Measurements from ENCODE around the gene GIT1.
A peak's percentile ranks its signal among the peaks of the same experiment; 100 is the strongest.

Gene GIT1

GRCh38 chr17:29590411-29591145 lies 1.1 kb upstream of the GIT1 start:
- Histone ChIP-seq H3K79me1 (replicated peaks; ENCODE audit: low read length, poor library complexity, severe bottlenecking) (no peaks in the 10 kb centered on the region), H2AK5ac (ENCODE audit: low read length, severe bottlenecking) (no peak overlapping the region), H3K27me3 (ENCODE audit: control insufficient read depth in 1 of 2, insufficient read depth in 1 of 2, low read length in 2 of 2) (no peaks in the 10 kb centered on the region), H3K9ac (ENCODE audit: low read length) (peak overlapping the region; percentile 85), H3K9me3 (ENCODE audit: control insufficient read depth, low read length) (no peaks in the 10 kb centered on the region), H3K4ac (ENCODE audit: low read depth in 1 of 2, low read length in 2 of 2) (peak overlapping the region in 1 of 2 experiments; percentile 32), H3K27ac (ENCODE audit: low read length, poor library complexity, severe bottlenecking) (peak overlapping the region; percentile 69), H2BK5ac (ENCODE audit: low read depth, low read length, poor library complexity, severe bottlenecking) (no peak overlapping the region), H2BK15ac (ENCODE audit: low read depth, poor library complexity, severe bottlenecking) (no peak overlapping the region), H2AFZ (ENCODE audit: low read depth, low read length) (no peak overlapping the region), H3K14ac (ENCODE audit: low read length in 2 of 2) (no peak overlapping the region), H3K4me1 (ENCODE audit: control insufficient read depth, insufficient read depth, low read depth, low read length) (peaks cover 61% of the 10 kb centered on the region), H3K23ac (ENCODE audit: low read length in 2 of 2) (peak overlapping the region in 1 of 2 experiments; percentile 53), H2BK12ac (ENCODE audit: low read length in 2 of 2) (peak overlapping the region in 1 of 2 experiments; percentile 75), H3K4me3 (ENCODE audit: insufficient read depth in 1 of 2, low read depth in 1 of 2, low read length in 2 of 2) (peak overlapping the region; percentile 43 to 88), H4K91ac (ENCODE audit: low read length) (peak overlapping the region; percentile 20), H3K4me2 (ENCODE audit: low read length, poor library complexity, severe bottlenecking) (peak overlapping the region; percentile 85), H2BK120ac (ENCODE audit: low read depth, low read length) (peak overlapping the region; percentile 69), H3K18ac (ENCODE audit: low read depth in 1 of 2, low read length in 2 of 2) (peak overlapping the region in 1 of 2 experiments; percentile 67), H3K36me3 (ENCODE audit: control insufficient read depth in 1 of 2, insufficient read depth in 2 of 2, low read depth in 1 of 2, low read length in 2 of 2) (no peaks in the 10 kb centered on the region), H4K8ac (ENCODE audit: low read length) (peak overlapping the region; percentile 57)
- DNase-seq, result peak; percentile 68
- WGBS, result 40% methylated on average over 28 of the region's 30 CpGs

- Histone ChIP-seq H3K9ac (ENCODE audit: low read length) (peak overlapping the region; percentile 92), H3K23ac (ENCODE audit: low read length in 2 of 2) (peak overlapping the region in 1 of 2 experiments; percentile 78), H2BK12ac (ENCODE audit: low read length in 2 of 2) (peak overlapping the region in 1 of 2 experiments; percentile 64), H3K4me1 (ENCODE audit: control insufficient read depth, insufficient read depth, low read depth, low read length) (peaks cover 69% of the 10 kb centered on the region), H3K9me3 (ENCODE audit: control insufficient read depth, low read length) (no peaks in the 10 kb centered on the region), H2AK5ac (ENCODE audit: low read length, severe bottlenecking) (no peak overlapping the region), H2BK120ac (ENCODE audit: low read depth, low read length) (no peak overlapping the region), H3K4me3 (ENCODE audit: insufficient read depth in 1 of 2, low read depth in 1 of 2, low read length in 2 of 2) (peak overlapping the region; percentile 84 to 90), H3K36me3 (ENCODE audit: control insufficient read depth in 1 of 2, insufficient read depth in 2 of 2, low read depth in 1 of 2, low read length in 2 of 2) (no peaks in the 10 kb centered on the region), H3K4ac (ENCODE audit: low read depth in 1 of 2, low read length in 2 of 2) (peak overlapping the region in 1 of 2 experiments; percentile 47), H3K79me1 (replicated peaks; ENCODE audit: low read length, poor library complexity, severe bottlenecking) (no peaks in the 10 kb centered on the region), H2AFZ (ENCODE audit: low read depth, low read length) (no peak overlapping the region), H3K4me2 (ENCODE audit: low read length, poor library complexity, severe bottlenecking) (peak overlapping the region; percentile 80), H4K91ac (ENCODE audit: low read length) (no peak overlapping the region), H2BK5ac (ENCODE audit: low read depth, low read length, poor library complexity, severe bottlenecking) (no peak overlapping the region), H4K8ac (ENCODE audit: low read length) (peak overlapping the region; percentile 28), H2BK15ac (ENCODE audit: low read depth, poor library complexity, severe bottlenecking) (no peak overlapping the region), H3K14ac (ENCODE audit: low read length in 2 of 2) (peak overlapping the region in 1 of 2 experiments; percentile 97), H3K18ac (ENCODE audit: low read depth in 1 of 2, low read length in 2 of 2) (peak overlapping the region; percentile 11 to 88), H3K27ac (ENCODE audit: low read length, poor library complexity, severe bottlenecking) (peak overlapping the region; percentile 60), H3K27me3 (ENCODE audit: control insufficient read depth in 1 of 2, insufficient read depth in 1 of 2, low read length in 2 of 2) (no peaks in the 10 kb centered on the region)
- DNase-seq, result peak; percentile 57
- 2% methylated on average over 27 of the region's 72 CpGs for WGBS
These were observed 661 bp downstream of the GIT1 start for GRCh38 chr17:29588562-29589411.

- H2BK15ac ChIP-seq (ENCODE audit: low read depth, poor library complexity, severe bottlenecking), result peak overlapping the region; percentile 34
- no peaks in the 10 kb centered on the region for H3K27me3 ChIP-seq (ENCODE audit: control insufficient read depth in 1 of 2, insufficient read depth in 1 of 2, low read length in 2 of 2)
- no peak overlapping the region for H2AFZ ChIP-seq (ENCODE audit: low read depth, low read length)
- no peak overlapping the region for H3K23ac ChIP-seq (ENCODE audit: low read length in 2 of 2)
- H3K4me3 ChIP-seq (ENCODE audit: insufficient read depth in 1 of 2, low read depth in 1 of 2, low read length in 2 of 2), result peak overlapping the region; percentile 84 to 90
- no peak overlapping the region for H4K8ac ChIP-seq (ENCODE audit: low read length)
- DNase-seq, result no peak
- H3K4ac ChIP-seq (ENCODE audit: low read depth in 1 of 2, low read length in 2 of 2), result peak overlapping the region in 1 of 2 experiments; percentile 47
- H3K4me1 ChIP-seq (ENCODE audit: control insufficient read depth, insufficient read depth, low read depth, low read length), result peaks cover 71% of the 10 kb centered on the region
- H3K79me1 ChIP-seq (replicated peaks; ENCODE audit: low read length, poor library complexity, severe bottlenecking), result peaks cover 4% of the 10 kb centered on the region
- H2BK5ac ChIP-seq (ENCODE audit: low read depth, low read length, poor library complexity, severe bottlenecking), result no peak overlapping the region
- H3K4me2 ChIP-seq (ENCODE audit: low read length, poor library complexity, severe bottlenecking), result peak overlapping the region; percentile 80
- H3K14ac ChIP-seq (ENCODE audit: low read length in 2 of 2), result peak overlapping the region in 1 of 2 experiments; percentile 97
- H3K18ac ChIP-seq (ENCODE audit: low read depth in 1 of 2, low read length in 2 of 2), result peak overlapping the region in 1 of 2 experiments; percentile 88
- H3K27ac ChIP-seq (ENCODE audit: low read length, poor library complexity, severe bottlenecking), result peak overlapping the region; percentile 60
- peaks cover 4 to 5% of the 10 kb centered on the region in 2 experiments for H3K36me3 ChIP-seq (ENCODE audit: control insufficient read depth in 1 of 2, insufficient read depth in 2 of 2, low read depth in 1 of 2, low read length in 2 of 2)
- peak overlapping the region; percentile 15 for H2AK5ac ChIP-seq (ENCODE audit: low read length, severe bottlenecking)
- 42% methylated on average over 8 of the region's 8 CpGs for WGBS
- no peaks in the 10 kb centered on the region for H3K9me3 ChIP-seq (ENCODE audit: control insufficient read depth, low read length)
- no peak overlapping the region for H2BK120ac ChIP-seq (ENCODE audit: low read depth, low read length)
- H3K9ac ChIP-seq (ENCODE audit: low read length), result peak overlapping the region; percentile 92
- peak overlapping the region in 1 of 2 experiments; percentile 40 for H2BK12ac ChIP-seq (ENCODE audit: low read length in 2 of 2)
- H4K91ac ChIP-seq (ENCODE audit: low read length), result no peak overlapping the region
These were observed 1.4 kb downstream of the GIT1 start for GRCh38 chr17:29588017-29588561.
